Measurements from ENCODE around the gene AATK.

AATK gene

DNA sequence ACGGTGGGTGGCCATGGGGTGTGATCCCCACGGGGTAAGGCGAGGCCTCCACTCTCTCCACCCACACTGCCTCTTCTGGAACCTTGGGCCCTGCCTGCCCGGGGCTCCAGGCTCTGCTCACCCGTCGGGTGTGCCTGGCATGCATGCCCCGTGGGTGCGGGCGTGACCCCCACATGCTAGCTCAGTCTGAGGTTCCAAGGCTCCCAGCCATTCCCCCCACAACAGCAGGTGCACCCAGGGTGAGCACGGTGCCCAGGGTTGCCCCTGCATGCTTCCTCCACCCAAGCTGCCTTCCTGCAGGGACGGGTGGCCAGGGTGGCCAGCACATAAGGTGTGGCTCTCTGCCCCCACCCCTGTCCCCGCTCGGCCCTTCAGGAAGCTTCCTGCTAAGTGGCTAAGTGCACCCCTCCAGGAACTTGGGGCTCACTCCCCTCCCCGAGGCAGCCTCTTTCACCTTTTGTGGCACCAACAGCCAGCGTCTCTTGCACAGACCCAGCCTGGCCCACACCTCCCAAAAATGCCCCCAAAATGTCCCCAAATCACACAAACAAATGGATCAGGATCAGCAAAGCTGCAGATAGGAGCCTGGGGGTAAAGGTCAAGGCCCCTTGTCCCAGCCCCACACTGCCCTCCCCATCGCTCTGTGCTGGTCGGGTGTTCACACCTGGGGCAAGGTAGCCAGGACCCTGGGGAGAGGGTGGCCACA is 22.2 kb downstream of the AATK start:
- FAIRE-seq (no peak), DNase-seq (ENCODE audit: low spot score) (no peak)

DNA sequence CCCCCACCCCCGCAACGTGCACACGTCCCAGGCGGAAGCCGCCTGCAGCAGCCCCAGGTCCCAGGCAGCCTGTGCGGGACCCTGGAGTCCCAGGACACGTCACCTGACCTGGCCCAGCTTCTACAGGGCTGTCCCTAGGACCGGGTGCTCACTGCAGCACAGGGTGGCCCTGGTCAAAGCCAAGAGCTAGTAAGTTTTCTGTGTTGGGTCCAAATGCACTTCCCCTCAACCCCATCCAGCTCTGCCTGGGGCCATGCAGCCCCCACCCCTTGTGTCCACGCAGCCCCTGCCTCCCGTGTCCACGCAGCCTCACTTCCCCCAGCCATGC is 22.9 kb downstream of the AATK start:
- FAIRE-seq (no peak), DNase-seq (ENCODE audit: low spot score) (no peak)

DNA sequence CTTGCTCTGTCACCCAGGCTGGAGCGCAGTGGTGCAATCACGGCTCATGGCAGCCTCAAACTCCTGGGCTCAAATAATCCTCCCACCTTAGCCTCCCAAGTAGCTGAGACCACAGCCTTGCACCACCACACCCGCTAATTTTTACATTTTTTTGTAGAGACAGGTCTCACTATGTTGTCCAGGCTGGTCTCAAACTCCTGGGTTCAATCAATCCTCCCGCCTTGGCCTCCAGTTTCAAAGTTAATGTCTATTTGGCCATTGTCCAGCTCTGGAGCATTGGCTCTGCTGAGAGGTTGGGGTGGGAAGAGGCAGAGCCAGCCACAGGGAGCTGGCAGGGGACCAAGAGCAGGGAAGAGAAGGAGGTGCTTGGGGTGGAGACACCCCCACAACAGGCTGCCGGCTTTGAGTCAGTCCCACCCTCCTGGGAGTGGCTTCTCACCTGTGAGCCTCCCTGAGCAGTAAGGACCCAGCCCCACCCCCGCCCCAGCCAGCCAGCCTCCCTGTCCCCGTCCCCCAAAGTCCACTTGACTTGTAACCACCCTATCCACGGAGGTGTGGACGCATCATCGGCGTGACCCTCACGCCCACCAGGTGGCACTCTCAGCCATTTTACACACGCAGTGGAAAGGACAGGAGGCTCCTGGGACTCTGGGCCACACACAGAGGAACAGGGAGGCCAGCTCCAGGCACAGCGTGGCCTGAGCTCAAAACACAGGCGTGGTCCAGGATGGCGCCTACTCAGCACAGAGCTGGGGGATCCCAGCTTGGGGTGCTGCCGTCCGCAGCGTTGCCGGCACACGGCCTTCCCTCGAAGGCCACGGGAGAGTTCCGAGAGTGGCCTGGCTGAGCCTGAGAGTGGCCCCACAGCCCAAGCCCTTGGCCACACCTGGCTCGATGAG is 23.5 kb downstream of the AATK start:
- FAIRE-seq (no peak), DNase-seq (ENCODE audit: low spot score) (peak; percentile 54)

DNA sequence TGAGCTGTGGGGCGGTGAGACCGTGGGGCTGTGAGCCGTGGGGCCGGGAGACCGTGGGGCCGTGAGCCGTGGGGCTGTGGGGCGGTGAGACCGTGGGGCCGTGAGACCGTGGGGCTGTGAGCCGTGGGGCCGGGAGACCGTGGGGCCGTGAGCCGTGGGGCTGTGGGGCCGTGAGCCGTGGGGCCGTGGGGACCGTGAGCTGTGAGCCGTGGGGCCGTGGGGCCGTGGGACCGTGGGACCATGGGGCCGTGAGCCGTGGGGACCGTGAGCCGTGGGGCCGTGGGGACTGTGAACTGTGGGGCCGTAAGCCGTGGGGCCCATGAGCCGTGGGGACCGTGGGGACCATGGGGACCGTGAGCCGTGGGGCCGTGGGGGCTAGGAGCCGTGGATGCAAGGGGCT is 25.3 kb downstream of the AATK start:
- no peak for DNase-seq (ENCODE audit: low spot score)
- no peak for FAIRE-seq

DNA sequence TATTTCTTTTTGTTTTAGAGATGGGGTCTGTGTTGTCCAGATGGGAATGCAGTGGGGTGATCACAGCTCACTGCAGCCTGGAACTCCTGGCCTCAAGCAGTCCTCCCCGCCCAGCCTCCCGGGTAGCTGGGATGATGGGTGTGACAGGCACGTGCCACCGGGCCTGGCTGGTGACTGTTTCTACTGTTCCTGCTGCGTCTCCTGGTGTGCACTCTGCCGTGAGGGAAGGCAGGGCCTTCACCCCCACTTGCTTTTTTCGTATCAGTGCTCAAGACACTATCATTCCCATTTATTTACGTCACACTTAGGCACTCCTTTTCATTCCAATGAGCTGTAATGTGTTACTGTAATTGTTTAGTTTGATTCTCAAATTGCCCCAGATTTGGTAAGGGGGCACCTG is 26.0 kb downstream of the AATK start:
- FAIRE-seq (no peak), DNase-seq (ENCODE audit: low spot score) (no peak)

DNA sequence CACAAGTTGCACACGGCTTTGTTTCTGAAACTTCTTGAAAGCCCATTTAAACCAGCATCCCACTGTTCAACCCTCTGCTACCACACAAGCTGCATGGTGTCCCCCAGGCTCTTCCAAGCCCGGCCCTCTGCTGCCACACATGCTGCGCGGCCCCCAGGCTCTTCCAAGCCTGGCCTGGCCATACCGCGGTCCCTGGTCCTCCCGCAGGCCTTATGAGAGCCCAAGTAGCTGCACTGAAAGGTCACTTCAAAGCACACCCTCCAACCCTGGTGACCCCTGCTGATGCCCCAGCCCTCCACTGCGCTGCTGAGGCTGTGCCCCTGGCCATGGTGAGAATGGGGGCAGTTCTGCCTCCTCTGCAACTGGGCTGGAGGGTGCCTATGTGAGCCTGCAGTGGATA is 26.6 kb downstream of the AATK start:
- DNase-seq (ENCODE audit: low spot score) (no peak), FAIRE-seq (no peak)

DNA sequence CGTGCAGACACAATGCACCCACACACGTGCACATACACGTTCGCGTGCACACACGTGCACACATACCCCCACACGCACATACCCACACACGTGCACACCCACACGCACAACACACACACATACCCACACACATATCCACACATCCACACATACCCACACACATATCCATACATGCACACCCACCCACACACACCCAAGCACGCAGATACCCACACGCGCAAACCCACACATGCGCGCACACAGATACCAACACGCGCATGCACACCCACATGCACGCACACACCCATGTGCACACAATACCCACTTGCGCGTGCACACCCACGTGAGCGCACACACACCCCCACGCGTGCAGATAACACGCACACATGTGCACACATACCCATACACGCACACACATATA is 27.5 kb downstream of the AATK start:
- no peak for FAIRE-seq
- no peak for DNase-seq (ENCODE audit: low spot score)

DNA sequence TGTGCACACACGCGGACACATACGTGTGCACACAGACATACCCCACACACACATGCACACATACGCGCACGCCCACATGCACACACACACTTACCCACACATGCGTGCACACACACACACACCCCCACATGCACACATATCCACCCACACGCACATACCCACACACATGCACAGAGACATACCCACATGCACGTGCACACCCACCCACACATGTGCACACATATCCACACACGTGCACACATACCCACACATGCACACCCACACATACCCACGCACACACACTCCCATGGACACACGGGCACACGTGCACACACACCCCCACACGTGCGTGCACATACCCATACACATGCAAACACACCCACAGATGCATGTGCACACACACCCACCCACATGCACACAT is 27.9 kb downstream of the AATK start:
- FAIRE-seq (no peak), DNase-seq (ENCODE audit: low spot score) (no peak)

DNA sequence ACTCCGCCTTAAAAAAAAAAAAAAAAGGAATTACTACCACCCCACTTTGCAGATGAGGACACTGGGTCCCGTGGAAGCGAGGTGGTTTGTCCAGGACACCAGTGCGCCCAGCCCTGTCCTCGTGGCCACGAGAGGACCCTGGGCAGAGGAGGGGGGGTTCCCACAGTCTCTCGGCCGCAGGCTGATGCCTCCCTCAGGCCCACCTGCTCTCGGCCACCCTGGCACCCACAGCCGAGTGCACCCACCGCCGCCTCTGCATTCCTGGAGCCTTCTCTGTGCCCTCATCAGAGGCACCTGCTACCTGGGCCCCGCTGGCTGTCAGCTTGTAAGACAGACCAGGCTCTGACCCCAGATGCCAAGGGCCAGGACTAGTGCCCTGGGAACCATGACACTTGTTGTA is 28.8 kb downstream of the AATK start:
- no peak for FAIRE-seq

DNA sequence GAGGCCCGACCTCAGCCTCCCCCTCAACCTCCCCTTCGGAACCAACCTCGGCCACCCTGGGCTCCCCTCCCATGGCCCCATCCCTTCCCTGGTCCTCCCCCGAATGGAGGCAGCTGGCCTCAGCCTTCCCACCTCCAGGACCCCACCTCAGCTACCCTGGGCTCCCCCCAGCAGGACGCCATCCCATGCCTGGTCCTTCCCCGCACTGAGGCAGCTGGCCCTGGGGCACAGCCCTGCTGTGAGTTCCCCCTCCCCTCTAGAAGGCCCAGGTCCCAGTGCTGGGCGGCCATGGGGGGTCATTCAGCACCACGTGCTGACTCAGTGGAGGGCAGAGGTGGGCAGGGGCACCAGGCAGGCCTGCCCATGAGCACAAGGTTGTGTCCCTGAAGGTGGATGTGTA is 29.7 kb downstream of the AATK start:
- no peak for FAIRE-seq
- DNase-seq (ENCODE audit: low spot score) = no peak

More for the DNA sequence above, 28.8 kb downstream of the AATK start:
- DNase-seq (ENCODE audit: low spot score) = no peak

DNA sequence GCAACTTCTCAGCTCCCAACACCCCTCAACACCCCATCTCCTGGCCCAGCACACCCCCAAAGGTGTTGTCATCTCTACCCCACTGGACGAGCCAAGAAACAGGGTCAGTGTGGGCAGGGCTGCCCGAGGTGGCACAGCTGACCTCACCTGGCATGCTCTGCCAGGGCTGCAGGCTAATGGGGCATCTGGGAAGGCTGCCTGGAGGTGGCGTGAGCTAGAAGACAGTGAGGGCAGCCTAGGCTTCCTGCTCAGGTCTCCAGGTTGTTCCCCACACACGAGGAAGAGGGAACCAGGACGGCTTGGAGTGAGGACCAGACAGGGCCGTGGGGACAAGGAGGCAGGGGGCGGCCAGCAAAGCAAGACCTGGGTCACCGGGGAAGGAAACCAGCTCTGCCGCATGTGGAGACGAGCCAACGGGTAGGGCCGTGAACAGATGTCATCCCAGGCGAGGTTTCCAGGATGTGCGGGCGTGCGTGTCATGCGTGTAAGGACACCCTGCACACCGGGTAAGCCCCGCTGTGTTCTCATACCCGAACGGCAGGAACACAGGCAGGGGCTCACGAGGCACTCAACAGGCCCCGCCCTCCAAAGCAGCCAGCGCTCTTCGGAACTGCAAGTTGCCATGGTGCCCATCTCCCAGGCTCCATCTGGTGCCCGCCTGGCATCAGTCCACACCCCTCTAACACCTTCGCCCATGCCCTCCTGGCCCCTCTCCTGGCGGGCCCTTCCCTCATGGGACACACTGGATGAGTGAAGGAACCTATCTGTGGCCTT is 30.3 kb downstream of the AATK start:
- DNase-seq (ENCODE audit: low spot score) (no peak), FAIRE-seq (no peak)

DNA sequence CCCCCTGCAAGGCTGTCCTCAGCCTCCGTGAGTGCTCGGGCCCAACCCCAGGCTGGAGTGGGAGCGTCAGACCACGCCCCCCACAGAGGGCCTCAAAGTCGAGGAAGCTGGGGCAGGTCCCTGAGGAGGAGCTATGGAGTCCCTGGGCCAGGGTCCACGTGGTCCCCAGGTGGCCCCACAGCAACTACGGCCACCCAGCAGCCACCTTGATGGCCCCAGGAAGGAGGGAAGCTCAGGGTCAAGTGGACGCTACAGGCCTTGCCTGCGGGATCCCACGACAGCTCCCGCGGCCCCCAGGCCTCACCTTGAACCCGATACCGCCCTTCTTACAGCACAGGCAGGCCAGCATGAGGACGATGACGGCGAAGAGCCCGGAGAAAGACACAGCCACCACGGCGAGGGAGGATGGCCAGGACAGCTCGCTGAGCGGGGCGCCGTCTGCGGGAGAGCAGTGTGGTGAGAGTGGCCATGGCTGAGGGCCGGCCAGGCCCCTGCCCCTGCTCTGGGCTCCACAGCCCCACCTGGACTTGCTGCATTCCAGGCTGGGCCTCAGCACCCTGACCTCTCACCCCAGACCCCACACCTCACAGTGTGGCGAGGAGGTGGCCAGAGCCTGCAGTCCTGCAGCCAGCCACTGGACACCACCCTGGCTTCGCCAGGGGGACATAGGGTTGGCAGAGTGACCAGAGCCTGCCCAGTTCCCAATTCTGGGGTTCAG is 31.8 kb downstream of the AATK start:
- FAIRE-seq (no peak), DNase-seq (ENCODE audit: low spot score) (no peak)

DNA sequence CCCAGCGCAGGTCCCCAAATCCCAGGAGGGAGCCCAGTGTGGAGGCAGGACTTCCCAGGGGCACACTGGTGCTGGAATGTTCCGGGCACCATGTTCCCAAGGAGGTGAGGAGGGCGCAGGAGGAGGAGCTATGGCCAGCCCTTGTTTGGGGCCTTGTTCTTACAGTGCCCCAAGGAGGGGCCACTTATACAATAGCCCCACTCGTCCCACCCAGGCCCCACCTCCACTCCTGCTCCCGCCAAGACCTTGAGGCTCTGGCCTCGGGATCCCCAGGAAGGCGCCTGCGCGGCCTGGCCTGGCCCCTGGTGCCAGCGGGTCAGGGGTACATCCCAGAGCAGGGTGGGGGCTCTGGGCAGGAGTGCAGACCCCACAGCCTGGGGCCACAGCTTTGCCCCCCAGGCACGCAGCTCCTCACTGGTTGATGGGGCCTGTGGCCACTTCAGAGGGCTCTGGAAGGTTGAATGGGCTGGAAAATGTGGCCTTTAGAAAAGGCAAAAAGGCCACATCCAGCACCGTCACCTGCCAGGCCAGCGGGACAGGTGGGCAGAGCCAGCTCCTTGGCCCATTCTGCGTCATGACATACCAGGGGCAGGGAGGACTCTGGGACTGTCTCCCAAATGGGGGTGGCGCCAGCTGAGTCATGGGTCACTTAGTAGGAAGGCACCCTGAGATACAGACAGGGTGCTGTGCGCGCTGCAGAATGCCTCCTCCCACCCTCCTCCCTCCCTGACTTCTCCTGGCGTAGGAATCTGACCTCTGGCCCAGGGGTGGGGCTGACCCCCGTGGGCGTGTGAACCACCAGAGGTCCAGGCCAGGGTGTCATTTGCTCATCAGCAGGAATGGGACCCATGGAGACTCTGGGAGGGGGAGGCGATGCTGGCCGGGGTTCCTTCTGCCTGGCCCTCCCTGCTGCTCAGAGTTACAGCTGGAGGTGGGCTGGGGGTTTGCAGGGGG is 33.0 kb downstream of the AATK start:
- FAIRE-seq (no peak), DNase-seq (ENCODE audit: low spot score) (no peak)

DNA sequence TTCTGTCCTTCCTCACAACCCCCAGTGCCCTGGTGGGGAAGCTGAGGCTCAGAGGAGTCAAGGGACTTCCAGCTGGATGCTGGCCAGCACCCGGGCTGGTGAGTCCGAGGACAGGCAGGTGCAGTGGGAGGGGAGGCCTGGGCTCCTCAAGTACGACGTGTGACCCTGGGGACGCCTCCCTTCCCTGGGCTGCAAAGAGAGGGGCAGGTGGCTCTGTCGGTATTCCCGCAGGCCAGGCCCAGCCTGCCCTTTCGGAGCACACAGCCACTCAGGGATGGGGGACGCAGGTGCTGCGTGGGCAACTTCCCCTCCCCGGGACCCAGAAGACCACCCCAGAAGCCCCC is 33.9 kb downstream of the AATK start:
- DNase-seq (ENCODE audit: low spot score) = no peak
- no peak for FAIRE-seq

DNA sequence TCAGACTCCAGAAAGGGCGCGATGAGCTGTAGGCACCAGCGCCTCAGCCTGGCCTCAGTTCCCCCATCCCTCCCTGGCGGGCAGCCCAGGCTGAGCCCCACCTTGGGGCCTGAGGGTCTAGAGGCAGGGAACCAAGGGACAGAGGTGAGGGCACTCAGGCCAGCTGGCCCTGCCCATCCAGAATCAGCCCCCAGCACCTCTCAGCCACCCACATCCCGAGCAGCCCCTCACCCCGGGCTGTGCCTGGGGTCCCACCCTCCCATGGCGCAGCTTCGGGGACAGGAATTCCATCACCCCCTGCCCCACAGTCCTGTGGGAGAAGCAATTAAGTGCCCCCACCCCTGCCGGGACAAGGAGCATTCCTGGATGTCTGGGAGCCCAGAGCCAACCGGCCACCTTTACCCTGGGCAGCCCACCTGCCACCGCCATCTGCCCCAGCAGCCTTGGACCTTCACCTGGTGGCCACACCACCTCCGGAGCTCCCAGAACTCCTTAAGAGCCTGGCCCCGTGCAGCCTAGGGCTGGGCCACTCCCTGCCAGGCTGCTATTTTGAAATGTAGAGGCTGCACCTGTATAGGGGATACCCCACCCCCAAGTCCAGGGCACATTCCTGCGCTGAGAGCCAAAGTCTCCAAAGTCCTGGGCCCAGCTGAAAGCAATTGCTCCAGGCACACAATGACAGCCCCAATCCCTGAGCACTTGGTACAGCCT is 34.4 kb downstream of the AATK start:
- DNase-seq (ENCODE audit: low spot score) = no peak
- no peak for FAIRE-seq

DNA sequence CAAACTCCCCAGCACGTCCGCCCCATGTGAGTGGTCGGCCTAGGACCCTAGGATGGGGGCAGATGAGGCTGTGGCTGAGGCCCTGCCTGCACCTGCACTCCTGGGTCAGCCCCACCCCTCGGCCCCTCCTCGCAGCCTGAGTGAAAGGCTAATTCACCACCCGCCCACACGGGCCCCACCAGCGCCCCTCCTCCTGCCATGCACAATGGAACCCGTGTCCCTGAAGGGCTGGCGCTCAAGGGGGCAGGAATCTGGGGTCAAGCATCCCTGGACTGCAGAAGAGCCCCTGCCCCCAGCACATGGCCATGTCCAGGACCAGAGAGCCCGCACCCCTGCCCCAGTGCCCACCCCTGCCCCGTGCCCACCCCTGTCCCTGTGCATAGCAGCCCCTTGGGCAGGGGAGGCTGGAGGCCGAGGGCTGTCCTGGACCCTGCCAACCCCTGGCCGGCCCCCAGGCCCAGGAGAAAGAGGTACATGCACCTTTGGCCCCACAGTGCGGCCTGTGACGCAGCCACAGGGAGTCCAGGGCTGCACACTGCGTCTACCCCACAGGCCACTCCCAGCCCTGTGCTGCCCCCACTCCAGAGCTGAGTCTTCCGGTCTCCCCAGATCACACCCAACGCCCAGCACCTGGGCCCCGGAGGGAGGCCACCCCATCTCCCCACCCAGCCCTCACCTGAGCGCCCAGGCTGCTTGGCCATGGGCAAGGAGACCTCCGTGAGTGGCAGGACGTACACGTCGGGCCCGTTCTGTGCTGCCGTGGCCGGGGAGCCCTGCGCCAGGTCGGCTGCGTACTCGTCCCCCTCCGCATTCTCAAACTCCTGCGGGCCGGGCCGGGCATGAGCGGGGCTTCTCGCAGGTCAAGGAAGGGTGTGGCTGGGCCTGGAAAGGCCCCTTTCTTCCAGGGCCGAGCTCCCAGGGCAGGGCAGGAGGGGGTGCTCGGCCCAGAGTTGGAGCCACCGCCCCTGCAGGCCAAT is 35.3 kb downstream of the AATK start:
- no peak for FAIRE-seq
- no peak for DNase-seq (ENCODE audit: low spot score)

DNA sequence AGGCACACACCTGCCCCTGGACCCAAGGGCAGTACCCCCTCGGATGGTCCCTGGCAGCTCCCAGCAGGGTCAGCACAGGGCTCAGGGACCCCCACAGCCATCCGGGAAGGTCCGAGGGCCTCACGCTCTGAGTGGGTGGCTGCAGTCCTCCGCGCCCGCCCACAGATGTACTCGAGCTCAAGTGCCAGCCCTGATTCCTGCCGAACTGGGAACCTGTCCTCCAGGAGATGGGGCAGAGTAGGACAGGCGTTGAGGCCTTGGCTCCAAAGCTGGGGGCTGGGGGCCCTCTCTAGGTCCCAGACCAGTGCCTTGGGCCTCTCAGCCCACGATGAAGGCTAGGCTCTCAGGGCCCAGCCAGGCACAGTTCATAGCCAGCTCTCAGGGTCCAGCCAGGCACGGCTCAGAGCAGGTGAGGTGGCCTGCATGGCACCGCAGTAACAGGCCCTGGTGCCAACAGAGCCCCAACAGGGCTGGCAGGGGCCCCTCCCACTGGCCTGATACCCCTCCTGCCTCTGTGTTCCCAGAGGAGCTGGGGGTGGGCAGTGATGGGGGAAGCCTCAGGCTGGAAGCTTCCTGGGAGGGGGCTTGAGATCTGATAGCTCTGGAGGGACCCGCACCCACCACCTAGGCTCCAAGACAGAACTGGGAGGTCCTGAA is 36.2 kb downstream of the AATK start:
- no peak for DNase-seq (ENCODE audit: low spot score)
- no peak for FAIRE-seq

DNA sequence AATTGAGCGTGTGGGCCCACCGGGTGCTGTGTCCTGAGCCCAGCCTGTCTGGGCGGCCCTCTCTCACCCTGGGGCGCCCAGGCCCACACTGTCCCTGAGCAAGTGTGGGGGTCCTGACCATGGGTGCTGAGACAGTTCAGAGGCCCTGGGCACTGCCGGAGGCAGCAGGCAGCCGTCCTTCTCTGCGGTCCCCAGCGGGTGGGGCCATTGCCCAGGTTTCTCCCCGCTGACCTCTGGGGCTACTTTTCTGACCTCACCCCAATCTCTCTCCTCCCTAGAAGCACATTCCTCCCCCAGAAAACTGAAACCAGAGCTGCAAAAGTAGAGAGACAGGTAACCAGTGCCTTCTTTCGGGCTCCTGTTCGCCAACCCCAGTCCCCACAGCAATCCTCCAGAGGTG is 36.7 kb downstream of the AATK start:
- FAIRE-seq (no peak), DNase-seq (ENCODE audit: low spot score) (no peak)

Measured in RCC 7860 (cell line).